ENCODE measurements around the gene SEMA4D. TPM values are rescaled to one million over a fixed set of nuclear protein-coding genes. Genes with fewer than 3 reads are reported as not detected.
A peak's percentile ranks its signal among the peaks of the same experiment; 100 is the strongest.

Gene SEMA4D
- total RNA-seq, 1 experiment from 2014 or later: 4.5 TPM

GRCh38 chr9:89508951-89509615 lies 11.2 kb upstream of the SEMA4D start:
- no peak for DNase-seq (ENCODE audit: low read depth)
- in situ Hi-C loops (cut with HindIII; ENCODE audit: low pct_unique_long_range_greater_than_20kb, low sequenced_read_pairs): no loop called here

- DNase-seq (ENCODE audit: low read depth): peak; percentile 33
- in situ Hi-C loops (cut with HindIII; ENCODE audit: low pct_unique_long_range_greater_than_20kb, low sequenced_read_pairs): no loop called here
Observed at GRCh38 chr9:89505911-89506310, 8.0 kb upstream of the SEMA4D start.

GRCh38 chr9:89505048-89505447 lies 7.1 kb upstream of the SEMA4D start:
- no peak for DNase-seq (ENCODE audit: low read depth)
- in situ Hi-C loops (cut with HindIII; ENCODE audit: low pct_unique_long_range_greater_than_20kb, low sequenced_read_pairs): no loop called here

GRCh38 chr9:89502671-89503070 lies 4.8 kb upstream of the SEMA4D start:
- in situ Hi-C loops (cut with HindIII; ENCODE audit: low pct_unique_long_range_greater_than_20kb, low sequenced_read_pairs): no loop called here
- no peak for DNase-seq (ENCODE audit: low read depth)

- in situ Hi-C loops (cut with HindIII; ENCODE audit: low pct_unique_long_range_greater_than_20kb, low sequenced_read_pairs): no loop called here
Observed at GRCh38 chr9:89502038-89502601, 4.2 kb upstream of the SEMA4D start.

GRCh38 chr9:89501311-89501898 lies 3.5 kb upstream of the SEMA4D start:
- no peak for DNase-seq (ENCODE audit: low read depth)
- in situ Hi-C loops (cut with HindIII; ENCODE audit: low pct_unique_long_range_greater_than_20kb, low sequenced_read_pairs): no loop called here

More at GRCh38 chr9:89502038-89502601, 4.2 kb upstream of the SEMA4D start:
- no peak for DNase-seq (ENCODE audit: low read depth)

- in situ Hi-C loops (cut with HindIII; ENCODE audit: low pct_unique_long_range_greater_than_20kb, low sequenced_read_pairs): no loop called here
- DNase-seq (ENCODE audit: low read depth): no peak
Observed at GRCh38 chr9:89500008-89500407, 2.1 kb upstream of the SEMA4D start.

GRCh38 chr9:89498852-89499480 lies 1.1 kb upstream of the SEMA4D start:
- in situ Hi-C loops (cut with HindIII; ENCODE audit: low pct_unique_long_range_greater_than_20kb, low sequenced_read_pairs): no loop called here
- DNase-seq (ENCODE audit: low read depth): no peak

- DNase-seq (ENCODE audit: low read depth): no peak
- in situ Hi-C loops (cut with HindIII; ENCODE audit: low pct_unique_long_range_greater_than_20kb, low sequenced_read_pairs): no loop called here
Observed at GRCh38 chr9:89497257-89497963, 503 bp downstream of the SEMA4D start.

- no peak for DNase-seq (ENCODE audit: low read depth)
- in situ Hi-C loops (cut with HindIII; ENCODE audit: low pct_unique_long_range_greater_than_20kb, low sequenced_read_pairs): no loop called here
Observed at GRCh38 chr9:89496645-89497256, 1.2 kb downstream of the SEMA4D start.

- DNase-seq (ENCODE audit: low read depth): no peak
- in situ Hi-C loops (cut with HindIII; ENCODE audit: low pct_unique_long_range_greater_than_20kb, low sequenced_read_pairs): no loop called here
Observed at GRCh38 chr9:89495824-89496560, 1.9 kb downstream of the SEMA4D start.

GRCh38 chr9:89494199-89494598 lies 3.7 kb downstream of the SEMA4D start:
- in situ Hi-C loops (cut with HindIII; ENCODE audit: low pct_unique_long_range_greater_than_20kb, low sequenced_read_pairs): no loop called here
- no peak for DNase-seq (ENCODE audit: low read depth)

- DNase-seq (ENCODE audit: low read depth): no peak
- in situ Hi-C loops (cut with HindIII; ENCODE audit: low pct_unique_long_range_greater_than_20kb, low sequenced_read_pairs): no loop called here
Observed at GRCh38 chr9:89493671-89494070, 4.2 kb downstream of the SEMA4D start.

- in situ Hi-C loops (cut with HindIII; ENCODE audit: low pct_unique_long_range_greater_than_20kb, low sequenced_read_pairs): no loop called here
- DNase-seq (ENCODE audit: low read depth): no peak
Observed at GRCh38 chr9:89493181-89493580, 4.7 kb downstream of the SEMA4D start.

- in situ Hi-C loops (cut with HindIII; ENCODE audit: low pct_unique_long_range_greater_than_20kb, low sequenced_read_pairs): no loop called here
- no peak for DNase-seq (ENCODE audit: low read depth)
Observed at GRCh38 chr9:89492586-89492985, 5.3 kb downstream of the SEMA4D start.

GRCh38 chr9:89491694-89492093 lies 6.2 kb downstream of the SEMA4D start:
- DNase-seq (ENCODE audit: low read depth): no peak
- in situ Hi-C loops (cut with HindIII; ENCODE audit: low pct_unique_long_range_greater_than_20kb, low sequenced_read_pairs): no loop called here

- DNase-seq (ENCODE audit: low read depth): no peak
- in situ Hi-C loops (cut with HindIII; ENCODE audit: low pct_unique_long_range_greater_than_20kb, low sequenced_read_pairs): no loop called here
Observed at GRCh38 chr9:89489548-89490530, 8.1 kb downstream of the SEMA4D start.

Measured in Caki2 (cell line).